Ascending aorta (tissue), 2 donors: ENCODE data around the gene GADD45B. TPM values are rescaled to one million over a fixed set of nuclear protein-coding genes. Genes with fewer than 3 reads are reported as not detected.

Experiments
- DNase-seq, 2 donors: peaks; one replicate each; pipeline ENCODE4 v3.0.0-alpha.2; 2019; ENCODE audit warnings: low spot score in 2 of 2
- H3K27ac ChIP-seq, 2 donors: fragments of 200-600 bp; sonication (generic); one replicate each; pipeline ENCODE4 v1.5.1; 2016 to 2017; ENCODE audit warnings: mild to moderate bottlenecking in 1 of 2
- H3K27me3 ChIP-seq: fragments of 200-600 bp; sonication (generic); one replicate; pipeline ENCODE4 v1.5.1; 2017
- H3K36me3 ChIP-seq, 2 donors: fragments of 200-600 bp; sonication (generic); one replicate each; pipeline ENCODE4 v1.5.1; 2016
- H3K4me1 ChIP-seq, 2 donors: fragments of 200-600 bp; sonication (generic); one replicate each; pipeline ENCODE4 v1.5.1; 2016 to 2017; ENCODE audit warnings: mild to moderate bottlenecking in 1 of 2
- H3K4me3 ChIP-seq, 2 donors: fragments of 200-600 bp; sonication (generic); one replicate each; pipeline ENCODE4 v1.5.1; 2016 to 2017; ENCODE audit warnings: mild to moderate bottlenecking in 1 of 2
- H3K9me3 ChIP-seq, 2 donors: fragments of 200-600 bp; sonication (generic); one replicate each; pipeline ENCODE4 v1.5.1; 2016
- CTCF ChIP-seq, 3 experiments: fragments of 200-600 bp in 2 of 3; fragments of 450-650 bp in 1 of 3; sonication (generic) in 2 of 3; IDR thresholded peaks; one replicate each; pipeline ENCODE4 v1.5.1; 2016 to 2019; ENCODE audit warnings: antibody characterized with exemption in 3 of 3, mild to moderate bottlenecking in 1 of 3, moderate library complexity in 1 of 3
- intact Hi-C: fragments of 100-400 bp; cut with DNase I; formaldehyde crosslinking; loops from one replicate; pipeline ENCODE4 v1.15.1; 2023
- total RNA-seq: library from RNA; depleted of rRNA; stranded (reverse); fragments of >200 nt; gene quantifications from one replicate; pipeline ENCODE4 v1.1.0, GENCODE V29; 2016

The GADD45B gene
- total RNA-seq, 1 donor from 2014 or later, result 514 TPM

GRCh38 chr19:2481466-2481865 is 5.5 kb downstream of the GADD45B start:
- intact Hi-C loops, result no loop called here

DNA sequence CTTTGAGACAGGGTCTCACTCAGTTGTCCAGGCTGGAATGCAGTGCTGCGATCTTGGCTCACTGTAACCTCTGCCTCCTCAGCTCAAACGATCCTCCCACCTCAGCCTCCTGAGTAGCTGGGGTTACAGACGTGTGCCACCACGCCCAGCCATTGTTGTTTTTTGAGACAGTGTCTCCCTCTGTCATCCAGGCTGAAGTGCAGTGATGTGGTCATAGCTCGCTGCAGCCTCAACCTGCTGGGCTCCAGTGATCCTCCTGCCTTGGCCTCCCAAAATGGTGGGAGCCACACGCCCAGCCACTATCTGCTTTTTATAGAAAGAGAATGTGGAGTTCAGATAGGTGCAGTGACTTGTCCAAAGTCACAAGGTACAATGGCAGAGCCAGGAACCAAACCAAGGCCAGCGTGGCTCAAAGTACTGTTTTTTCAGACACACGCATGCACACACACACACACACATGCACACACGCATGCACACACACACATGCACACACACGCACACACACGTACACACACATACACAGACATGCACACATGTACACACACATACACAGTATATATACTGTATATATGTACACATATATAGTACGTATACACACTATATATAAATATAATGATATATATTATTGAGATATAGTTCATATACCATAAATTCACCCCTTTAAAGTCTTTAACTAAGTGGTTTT is 6.6 kb downstream of the GADD45B start:
- intact Hi-C loops, result no loop called here
- TF ChIP-seq CTCF (IDR thresholded peaks at IDR 0.05), result no peak
- no peak for DNase-seq
- peaks cover 0 to 6% of the 10 kb centered on the region in 2 donors for H3K9me3 ChIP-seq
- no peak overlapping the region for H3K27ac ChIP-seq
- H3K27me3 ChIP-seq, result no peaks in the 10 kb centered on the region
- H3K4me3 ChIP-seq, result no peak overlapping the region
- H3K4me1 ChIP-seq, result peaks cover 7 to 9% of the 10 kb centered on the region in 2 donors
- peaks cover 3 to 4% of the 10 kb centered on the region in 2 donors for H3K36me3 ChIP-seq

More at GRCh38 chr19:2481466-2481865, 5.5 kb downstream of the GADD45B start:
- Histone ChIP-seq H3K4me1 (peaks cover 7 to 9% of the 10 kb centered on the region in 2 donors), H3K27me3 (no peaks in the 10 kb centered on the region), H3K9me3 (peaks cover 0 to 6% of the 10 kb centered on the region in 2 donors), H3K27ac (no peak overlapping the region), H3K36me3 (peaks cover 11 to 14% of the 10 kb centered on the region in 2 donors), H3K4me3 (no peak overlapping the region)
- peak; percentile 55 to 80 for DNase-seq
- TF ChIP-seq CTCF (IDR thresholded peaks at IDR 0.05), result no peak

DNA sequence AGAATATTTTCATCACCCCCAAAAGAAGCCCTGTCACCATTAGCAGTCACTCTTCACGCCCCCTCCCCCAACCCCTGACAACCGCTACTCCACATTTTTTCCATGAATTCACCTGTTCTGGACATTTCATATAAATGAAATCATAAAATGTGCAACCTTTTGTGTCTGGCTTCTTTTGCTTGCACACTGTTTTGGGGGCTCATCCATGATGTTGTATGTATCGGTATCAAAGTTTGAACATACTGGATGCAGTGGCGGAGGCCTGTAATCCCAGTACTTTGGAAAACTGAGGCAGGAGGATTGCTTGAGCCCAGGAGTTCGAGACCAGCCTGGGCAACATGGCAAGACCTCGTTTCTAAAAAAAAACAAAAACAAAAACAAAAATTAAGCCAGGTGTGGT is 7.2 kb downstream of the GADD45B start:
- Histone ChIP-seq H3K27ac (no peak overlapping the region), H3K4me1 (peaks cover 7 to 11% of the 10 kb centered on the region in 2 donors), H3K4me3 (no peak overlapping the region), H3K27me3 (no peaks in the 10 kb centered on the region), H3K9me3 (peaks cover 0 to 6% of the 10 kb centered on the region in 2 donors), H3K36me3 (no peaks in the 10 kb centered on the region)
- no peak for TF ChIP-seq CTCF (IDR thresholded peaks at IDR 0.05)
- DNase-seq, result no peak
- intact Hi-C loops, result no loop called here

DNA sequence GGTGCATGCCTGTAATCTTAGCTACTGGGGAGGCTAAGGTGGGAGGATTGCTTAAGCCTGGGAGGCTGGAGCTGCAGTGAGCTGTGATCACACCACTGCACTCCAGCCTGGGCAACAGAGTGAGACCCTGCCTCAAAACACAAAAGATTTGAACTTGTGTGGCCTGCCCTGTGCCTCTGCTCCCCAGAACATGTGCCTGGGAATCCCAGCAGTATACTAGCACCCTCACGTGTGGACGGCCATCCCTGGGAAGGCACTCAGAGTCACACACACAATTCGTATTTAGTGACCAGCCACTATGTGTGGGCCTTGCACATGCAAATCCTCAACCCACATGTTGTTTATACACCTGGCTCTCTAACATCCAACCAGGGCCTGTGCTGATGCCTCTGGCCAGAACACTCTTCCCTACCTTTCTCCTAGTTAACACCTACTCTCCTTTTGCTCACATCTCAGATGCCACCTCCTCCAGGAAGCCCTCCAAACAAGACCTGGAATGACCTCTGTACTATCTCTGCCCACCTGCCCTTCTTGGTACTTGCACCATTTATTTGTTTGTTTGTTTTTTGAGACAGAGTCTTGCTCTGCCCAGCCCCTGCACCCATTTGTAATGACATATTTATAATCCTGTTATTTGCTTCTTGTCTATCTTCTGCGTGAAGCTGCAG is 7.7 kb downstream of the GADD45B start:
- Histone ChIP-seq H3K4me3 (no peak overlapping the region), H3K4me1 (peaks cover 7 to 16% of the 10 kb centered on the region in 2 donors), H3K9me3 (peaks cover 0 to 6% of the 10 kb centered on the region in 2 donors), H3K36me3 (no peaks in the 10 kb centered on the region), H3K27me3 (no peaks in the 10 kb centered on the region), H3K27ac (no peak overlapping the region)
- no peak for DNase-seq
- TF ChIP-seq CTCF (IDR thresholded peaks at IDR 0.05), result no peak
- intact Hi-C loops, result no loop called here

- Histone ChIP-seq H3K27me3 (no peaks in the 10 kb centered on the region), H3K27ac (no peak overlapping the region), H3K36me3 (no peaks in the 10 kb centered on the region), H3K4me1 (peaks cover 4 to 14% of the 10 kb centered on the region in 2 donors), H3K4me3 (no peak overlapping the region), H3K9me3 (peaks cover 0 to 6% of the 10 kb centered on the region in 2 donors)
- no peak for DNase-seq
- intact Hi-C loops, result no loop called here
- no peak for TF ChIP-seq CTCF (IDR thresholded peaks at IDR 0.05)
Measured at GRCh38 chr19:2484178-2484937, 8.4 kb downstream of the GADD45B start.
